GM23248 (cell line): ENCODE results near the gene NFATC2.

Experiments used
- EZH2 ChIP-seq: fragments of 200-600 bp; sonication (generic); IDR thresholded peaks from 2 replicates; pipeline ENCODE4 v1.6.1; 2018; ENCODE audit warnings: antibody characterized with exemption, mild to moderate bottlenecking; ENCODE audit not compliant: insufficient read depth, poor library complexity, severe bottlenecking
- EZH2phosphoT487 ChIP-seq: fragments of 200-600 bp; sonication (generic); IDR thresholded peaks from 2 replicates; pipeline ENCODE4 v1.6.1; 2018; ENCODE audit warnings: antibody characterized with exemption, moderate library complexity, mild to moderate bottlenecking, low read depth; ENCODE audit not compliant: insufficient read depth

- TF ChIP-seq EZH2 (no peak), EZH2phosphoT487 (0 out of 2 replicates have a peak, but pooled peaks have one; percentile 50)
Observed at GRCh38 chr20:51360451-51361201, 181.9 kb downstream of the NFATC2 start.
